Cardiac muscle cell (in vitro differentiated cells and primary cell): Measurements from ENCODE around the gene DYNLT5. TPM values are rescaled to one million over a fixed set of nuclear protein-coding genes. Genes with fewer than 3 reads are reported as not detected.
A peak's percentile ranks its signal among the peaks of the same experiment; 100 is the strongest.
"Not testable (repeated sequence)": the region's sequence is repeated elsewhere in the genome, so short reads cannot be mapped to it uniquely, and the experiment has no call there.

Source experiments
- DNase-seq, 2 donors: peaks; one replicate each; pipeline versions ENCODE4 v3.0.0 to v3.0.0-alpha.2; 2010 to 2017; ENCODE audit warnings: low read depth in 1 of 2, low spot score in 1 of 2
- H3K27ac ChIP-seq: fragments of 200-600 bp; sonication (generic); 2 replicates; pipeline ENCODE4 v1.5.1; 2016
- H3K27me3 ChIP-seq: fragments of 200-600 bp; sonication (generic); 2 replicates; pipeline ENCODE4 v1.6.0; 2016; ENCODE audit warnings: control low read depth
- H3K36me3 ChIP-seq: fragments of 200-600 bp; sonication (generic); 2 replicates; pipeline ENCODE4 v1.5.1; 2016; ENCODE audit warnings: control low read depth
- H3K4me1 ChIP-seq: fragments of 200-600 bp; sonication (generic); 2 replicates; pipeline ENCODE4 v1.8.1; 2017; ENCODE audit warnings: low read depth, mild to moderate bottlenecking, mixed run types
- H3K4me3 ChIP-seq: fragments of 200-600 bp; sonication (generic); 2 replicates; pipeline ENCODE4 v1.5.1; 2016; ENCODE audit warnings: mild to moderate bottlenecking
- H3K9me3 ChIP-seq: fragments of 200-600 bp; sonication (generic); 2 replicates; pipeline ENCODE4 v1.5.1; 2017; ENCODE audit warnings: low read depth, mild to moderate bottlenecking, control low read depth
- polyA plus RNA-seq: library from polyadenylated mRNA; unstranded; fragments of >200 nt; fragmentation: Nextera tagmentation; extraction: Ambion mirVana; gene quantifications from 2 replicates; pipeline ENCODE4 v1.2.1, GENCODE V29; 2016
- total RNA-seq: library from RNA; depleted of rRNA; stranded (reverse); fragments of >200 nt; gene quantifications from 2 replicates; pipeline ENCODE4 v1.2.3, GENCODE V29; 2016
- TF ChIP-seq, protein P1 (sequence below): IDR thresholded peaks from 2 replicates; pipeline ENCODE4 v1.5.1; 2012; ENCODE audit warnings: low read depth, mild to moderate bottlenecking, low read length

The DYNLT5 gene
- total and polyA plus RNA-seq, 2 experiments from 2014 or later = 5.3 to 28.6 TPM

- no peak overlapping the region for H3K27ac ChIP-seq
- peaks cover 10% of the 10 kb centered on the region for H3K4me1 ChIP-seq
- TF ChIP-seq, protein P1, sequence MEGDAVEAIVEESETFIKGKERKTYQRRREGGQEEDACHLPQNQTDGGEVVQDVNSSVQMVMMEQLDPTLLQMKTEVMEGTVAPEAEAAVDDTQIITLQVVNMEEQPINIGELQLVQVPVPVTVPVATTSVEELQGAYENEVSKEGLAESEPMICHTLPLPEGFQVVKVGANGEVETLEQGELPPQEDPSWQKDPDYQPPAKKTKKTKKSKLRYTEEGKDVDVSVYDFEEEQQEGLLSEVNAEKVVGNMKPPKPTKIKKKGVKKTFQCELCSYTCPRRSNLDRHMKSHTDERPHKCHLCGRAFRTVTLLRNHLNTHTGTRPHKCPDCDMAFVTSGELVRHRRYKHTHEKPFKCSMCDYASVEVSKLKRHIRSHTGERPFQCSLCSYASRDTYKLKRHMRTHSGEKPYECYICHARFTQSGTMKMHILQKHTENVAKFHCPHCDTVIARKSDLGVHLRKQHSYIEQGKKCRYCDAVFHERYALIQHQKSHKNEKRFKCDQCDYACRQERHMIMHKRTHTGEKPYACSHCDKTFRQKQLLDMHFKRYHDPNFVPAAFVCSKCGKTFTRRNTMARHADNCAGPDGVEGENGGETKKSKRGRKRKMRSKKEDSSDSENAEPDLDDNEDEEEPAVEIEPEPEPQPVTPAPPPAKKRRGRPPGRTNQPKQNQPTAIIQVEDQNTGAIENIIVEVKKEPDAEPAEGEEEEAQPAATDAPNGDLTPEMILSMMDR = no peak
- H3K9me3 ChIP-seq = no peaks in the 10 kb centered on the region
- no peak overlapping the region for H3K4me3 ChIP-seq
- no peaks in the 10 kb centered on the region for H3K27me3 ChIP-seq
- no peaks in the 10 kb centered on the region for H3K36me3 ChIP-seq
- no peak for DNase-seq
Measured at GRCh38 chr1:66723985-66724384, 28.3 kb upstream of the DYNLT5 start.

GRCh38 chr1:66725885-66726665 lies 26.2 kb upstream of the DYNLT5 start:
- H3K4me1 ChIP-seq = peaks cover 10% of the 10 kb centered on the region
- no peaks in the 10 kb centered on the region for H3K27me3 ChIP-seq
- TF ChIP-seq, protein P1 = peak; percentile 98
- H3K4me3 ChIP-seq = no peak overlapping the region
- DNase-seq = peak; percentile 85
- H3K9me3 ChIP-seq = no peaks in the 10 kb centered on the region
- no peaks in the 10 kb centered on the region for H3K36me3 ChIP-seq
- no peak overlapping the region for H3K27ac ChIP-seq

GRCh38 chr1:66728021-66728420 lies 24.2 kb upstream of the DYNLT5 start:
- Histone ChIP-seq H3K27me3 (no peaks in the 10 kb centered on the region), H3K36me3 (no peaks in the 10 kb centered on the region), H3K27ac (no peak overlapping the region), H3K9me3 (no peaks in the 10 kb centered on the region), H3K4me3 (no peak overlapping the region), H3K4me1 (peaks cover 7% of the 10 kb centered on the region)
- peak in 1 of 2 donors; percentile 47 for DNase-seq
- TF ChIP-seq, protein P1 = no peak

- H3K36me3 ChIP-seq, H3K9me3 ChIP-seq, DNase-seq, H3K4me1 ChIP-seq, H3K27ac ChIP-seq, H3K27me3 ChIP-seq, H3K4me3 ChIP-seq: not testable (repeated sequence)
Measured at GRCh38 chr1:66728716-66729115, 23.5 kb upstream of the DYNLT5 start.

- H3K27me3 ChIP-seq = no peaks in the 10 kb centered on the region
- no peaks in the 10 kb centered on the region for H3K9me3 ChIP-seq
- H3K27ac ChIP-seq = no peak overlapping the region
- no peak overlapping the region for H3K4me3 ChIP-seq
- no peaks in the 10 kb centered on the region for H3K4me1 ChIP-seq
- DNase-seq = peak in 1 of 2 donors; percentile 25
- TF ChIP-seq, protein P1 = no peak
- H3K36me3 ChIP-seq = no peaks in the 10 kb centered on the region
Measured at GRCh38 chr1:66729119-66729518, 23.1 kb upstream of the DYNLT5 start.

DNA sequence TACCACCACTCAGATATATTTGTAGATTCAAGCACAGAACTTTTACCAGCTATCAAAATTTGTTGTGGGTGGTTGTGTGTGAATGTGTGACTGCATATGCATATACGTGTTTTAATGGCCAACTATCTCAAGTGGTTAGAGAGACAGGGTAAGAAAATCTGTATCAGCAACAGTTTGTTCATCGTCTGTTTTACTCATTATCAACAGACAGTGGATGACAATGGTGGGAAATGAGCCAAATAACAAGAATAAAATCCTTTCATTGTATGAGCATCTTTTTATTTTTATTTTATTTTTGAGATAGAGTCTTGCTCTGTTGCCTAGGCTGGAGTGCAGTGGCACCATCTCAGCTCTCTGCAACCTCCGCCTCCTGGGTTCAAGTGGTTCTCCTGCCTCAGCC lies 22.7 kb upstream of the DYNLT5 start:
- Histone ChIP-seq H3K27ac (no peak overlapping the region), H3K4me3 (no peak overlapping the region), H3K27me3 (no peaks in the 10 kb centered on the region), H3K36me3 (no peaks in the 10 kb centered on the region), H3K4me1 (no peaks in the 10 kb centered on the region), H3K9me3 (no peaks in the 10 kb centered on the region)
- no peak for DNase-seq
- TF ChIP-seq, protein P1 = no peak
